Endothelial cell (in vitro differentiated cells): ENCODE measurements around the gene ERGIC1. TPM values are rescaled to one million over a fixed set of nuclear protein-coding genes. Genes with fewer than 3 reads are reported as not detected.

ENCODE experiments used
- DNase-seq: peaks from one replicate; pipeline ENCODE4 v3.0.0; 2021; ENCODE audit warnings: low spot score
- H3K27ac Mint-ChIP-seq: one replicate; pipeline ENCODE4 v1.8.0; 2021; ENCODE audit warnings: mixed read lengths, inconsistent platforms; ENCODE audit not compliant: unreplicated experiment
- H3K27me3 Mint-ChIP-seq: one replicate; pipeline ENCODE4 v1.8.0; 2021; ENCODE audit warnings: mild to moderate bottlenecking, moderate library complexity, mixed read lengths, inconsistent platforms; ENCODE audit not compliant: unreplicated experiment
- H3K36me3 Mint-ChIP-seq: one replicate; pipeline ENCODE4 v1.8.0; 2021; ENCODE audit warnings: mild to moderate bottlenecking, low read depth, mixed read lengths, inconsistent platforms; ENCODE audit not compliant: unreplicated experiment
- H3K4me1 Mint-ChIP-seq: one replicate; pipeline ENCODE4 v1.8.0; 2021; ENCODE audit warnings: mild to moderate bottlenecking, mixed read lengths, inconsistent platforms; ENCODE audit not compliant: unreplicated experiment
- H3K4me3 Mint-ChIP-seq: one replicate; pipeline ENCODE4 v1.8.0; 2021; ENCODE audit warnings: mild to moderate bottlenecking, mixed read lengths, inconsistent platforms; ENCODE audit not compliant: unreplicated experiment
- H3K9me3 Mint-ChIP-seq: one replicate; pipeline ENCODE4 v1.8.0; 2021; ENCODE audit warnings: mixed read lengths, inconsistent platforms; ENCODE audit not compliant: unreplicated experiment
- CTCF ChIP-seq: fragments of 200-600 bp; sonication (generic); IDR thresholded peaks from one replicate; pipeline ENCODE4 v1.5.0; 2021; ENCODE audit warnings: antibody characterized with exemption; ENCODE audit not compliant: unreplicated experiment
- total RNA-seq: library from RNA; stranded (reverse); fragmentation: NEBNext Ultra II Directional; extraction: Animal tissue kit (Norgen Biotek cat#: 25700); gene quantifications from one replicate; pipeline ENCODE4 v1.2.1, GENCODE V29; 2021; ENCODE audit not compliant: unreplicated experiment

The ERGIC1 gene
- total RNA-seq, 1 donor from 2014 or later: 67.1 TPM

GRCh38 chr5:172953776-172954675 lies 120.0 kb downstream of the ERGIC1 start:
- Mint-ChIP-seq H3K4me3 (no peak overlapping the region), H3K27ac (no peak overlapping the region), H3K27me3 (peaks cover 12% of the 10 kb centered on the region), H3K9me3 (no peaks in the 10 kb centered on the region), H3K36me3 (peaks cover 3% of the 10 kb centered on the region), H3K4me1 (no peaks in the 10 kb centered on the region)
- DNase-seq: no peak
- no peak for TF ChIP-seq CTCF

- DNase-seq: no peak
- H3K4me1 Mint-ChIP-seq: peaks cover 4% of the 10 kb centered on the region
- H3K27me3 Mint-ChIP-seq: peaks cover 13% of the 10 kb centered on the region
- no peak overlapping the region for H3K27ac Mint-ChIP-seq
- no peaks in the 10 kb centered on the region for H3K9me3 Mint-ChIP-seq
- no peak for TF ChIP-seq CTCF
- H3K36me3 Mint-ChIP-seq: peaks cover 3% of the 10 kb centered on the region
- no peak overlapping the region for H3K4me3 Mint-ChIP-seq
These were observed 120.7 kb downstream of the ERGIC1 start for GRCh38 chr5:172954751-172955159.

- H3K4me3 Mint-ChIP-seq: no peak overlapping the region
- H3K27me3 Mint-ChIP-seq: peaks cover 15% of the 10 kb centered on the region
- H3K36me3 Mint-ChIP-seq: peaks cover 3% of the 10 kb centered on the region
- DNase-seq: no peak
- peaks cover 14% of the 10 kb centered on the region for H3K4me1 Mint-ChIP-seq
- no peak overlapping the region for H3K27ac Mint-ChIP-seq
- H3K9me3 Mint-ChIP-seq: no peaks in the 10 kb centered on the region
- no peak for TF ChIP-seq CTCF
These were observed 122.2 kb downstream of the ERGIC1 start for GRCh38 chr5:172956228-172956627.

GRCh38 chr5:172956936-172957335 lies 122.9 kb downstream of the ERGIC1 start:
- TF ChIP-seq CTCF: no peak
- Mint-ChIP-seq H3K36me3 (peaks cover 7% of the 10 kb centered on the region), H3K9me3 (no peaks in the 10 kb centered on the region), H3K27me3 (peaks cover 14% of the 10 kb centered on the region), H3K4me1 (peaks cover 14% of the 10 kb centered on the region), H3K27ac (no peak overlapping the region), H3K4me3 (no peak overlapping the region)
- DNase-seq: no peak

- peaks cover 6% of the 10 kb centered on the region for H3K36me3 Mint-ChIP-seq
- peaks cover 11% of the 10 kb centered on the region for H3K27me3 Mint-ChIP-seq
- DNase-seq: no peak
- peaks cover 14% of the 10 kb centered on the region for H3K4me1 Mint-ChIP-seq
- H3K4me3 Mint-ChIP-seq: peak overlapping the region; percentile 38
- no peak for TF ChIP-seq CTCF
- H3K27ac Mint-ChIP-seq: no peak overlapping the region
- H3K9me3 Mint-ChIP-seq: no peaks in the 10 kb centered on the region
These were observed 123.4 kb downstream of the ERGIC1 start for GRCh38 chr5:172957458-172957857.
